ENCODE data around the gene C17orf100.

Gene C17orf100

GRCh38 chr17:6681671-6682070, 30.1 kb downstream of the C17orf100 start:
- H3K27me3 ChIP-seq (ENCODE audit: insufficient read depth, low read length, poor library complexity, severe bottlenecking): peaks cover 37% of the 10 kb centered on the region
- H3K79me2 ChIP-seq (ENCODE audit: insufficient read depth, low read length): no peaks in the 10 kb centered on the region
- no peak overlapping the region for H3K4me3 ChIP-seq (ENCODE audit: low read length, poor library complexity, severe bottlenecking)
- H3K36me3 ChIP-seq (ENCODE audit: insufficient read depth, low read length): no peaks in the 10 kb centered on the region
- H3F3A ChIP-seq (ENCODE audit: low read depth): no peaks in the 10 kb centered on the region
- no peaks in the 10 kb centered on the region for H4K20me1 ChIP-seq (ENCODE audit: insufficient read depth, low read length, poor library complexity, severe bottlenecking)
- peaks cover 7% of the 10 kb centered on the region for H3K4me1 ChIP-seq (ENCODE audit: insufficient read depth, low read length, poor library complexity, severe bottlenecking)
- H3K9me3 ChIP-seq (ENCODE audit: insufficient read depth, low read depth, low read length): no peaks in the 10 kb centered on the region
- no peak overlapping the region for H3K9ac ChIP-seq (ENCODE audit: low read depth, low read length, poor library complexity, severe bottlenecking)
- no peak overlapping the region for H2AFZ ChIP-seq (ENCODE audit: low read length)
- no peaks in the 10 kb centered on the region for H3K9me2 ChIP-seq (replicated peaks; ENCODE audit: low read depth, low read length)
- no peak overlapping the region for H3K4me2 ChIP-seq (ENCODE audit: low read depth, low read length, poor library complexity, severe bottlenecking)
- TF ChIP-seq, protein P1, sequence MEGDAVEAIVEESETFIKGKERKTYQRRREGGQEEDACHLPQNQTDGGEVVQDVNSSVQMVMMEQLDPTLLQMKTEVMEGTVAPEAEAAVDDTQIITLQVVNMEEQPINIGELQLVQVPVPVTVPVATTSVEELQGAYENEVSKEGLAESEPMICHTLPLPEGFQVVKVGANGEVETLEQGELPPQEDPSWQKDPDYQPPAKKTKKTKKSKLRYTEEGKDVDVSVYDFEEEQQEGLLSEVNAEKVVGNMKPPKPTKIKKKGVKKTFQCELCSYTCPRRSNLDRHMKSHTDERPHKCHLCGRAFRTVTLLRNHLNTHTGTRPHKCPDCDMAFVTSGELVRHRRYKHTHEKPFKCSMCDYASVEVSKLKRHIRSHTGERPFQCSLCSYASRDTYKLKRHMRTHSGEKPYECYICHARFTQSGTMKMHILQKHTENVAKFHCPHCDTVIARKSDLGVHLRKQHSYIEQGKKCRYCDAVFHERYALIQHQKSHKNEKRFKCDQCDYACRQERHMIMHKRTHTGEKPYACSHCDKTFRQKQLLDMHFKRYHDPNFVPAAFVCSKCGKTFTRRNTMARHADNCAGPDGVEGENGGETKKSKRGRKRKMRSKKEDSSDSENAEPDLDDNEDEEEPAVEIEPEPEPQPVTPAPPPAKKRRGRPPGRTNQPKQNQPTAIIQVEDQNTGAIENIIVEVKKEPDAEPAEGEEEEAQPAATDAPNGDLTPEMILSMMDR (conservative IDR thresholded peaks at IDR 0.05; ENCODE audit: low read length): no peak
- no peak for TF ChIP-seq EZH2phosphoT487 (IDR thresholded peaks at IDR 0.05; ENCODE audit: borderline replicate concordance)

- peaks cover 30% of the 10 kb centered on the region for H3K27me3 ChIP-seq (ENCODE audit: insufficient read depth, low read length, poor library complexity, severe bottlenecking)
- H3K4me1 ChIP-seq (ENCODE audit: insufficient read depth, low read length, poor library complexity, severe bottlenecking): peaks cover 4% of the 10 kb centered on the region
- no peaks in the 10 kb centered on the region for H4K20me1 ChIP-seq (ENCODE audit: insufficient read depth, low read length, poor library complexity, severe bottlenecking)
- TF ChIP-seq, protein P1 (conservative IDR thresholded peaks at IDR 0.05; ENCODE audit: low read length): no peak
- no peak for TF ChIP-seq EZH2phosphoT487 (IDR thresholded peaks at IDR 0.05; ENCODE audit: borderline replicate concordance)
- no peak overlapping the region for H3K4me3 ChIP-seq (ENCODE audit: low read length, poor library complexity, severe bottlenecking)
- H3K9me2 ChIP-seq (replicated peaks; ENCODE audit: low read depth, low read length): no peaks in the 10 kb centered on the region
- no peak overlapping the region for H2AFZ ChIP-seq (ENCODE audit: low read length)
- H3F3A ChIP-seq (ENCODE audit: low read depth): no peaks in the 10 kb centered on the region
- no peak overlapping the region for H3K9ac ChIP-seq (ENCODE audit: low read depth, low read length, poor library complexity, severe bottlenecking)
- no peaks in the 10 kb centered on the region for H3K36me3 ChIP-seq (ENCODE audit: insufficient read depth, low read length)
- no peak overlapping the region for H3K4me2 ChIP-seq (ENCODE audit: low read depth, low read length, poor library complexity, severe bottlenecking)
- H3K9me3 ChIP-seq (ENCODE audit: insufficient read depth, low read depth, low read length): no peaks in the 10 kb centered on the region
- no peaks in the 10 kb centered on the region for H3K79me2 ChIP-seq (ENCODE audit: insufficient read depth, low read length)
Observed at GRCh38 chr17:6682339-6682738, 30.8 kb downstream of the C17orf100 start.

DNA sequence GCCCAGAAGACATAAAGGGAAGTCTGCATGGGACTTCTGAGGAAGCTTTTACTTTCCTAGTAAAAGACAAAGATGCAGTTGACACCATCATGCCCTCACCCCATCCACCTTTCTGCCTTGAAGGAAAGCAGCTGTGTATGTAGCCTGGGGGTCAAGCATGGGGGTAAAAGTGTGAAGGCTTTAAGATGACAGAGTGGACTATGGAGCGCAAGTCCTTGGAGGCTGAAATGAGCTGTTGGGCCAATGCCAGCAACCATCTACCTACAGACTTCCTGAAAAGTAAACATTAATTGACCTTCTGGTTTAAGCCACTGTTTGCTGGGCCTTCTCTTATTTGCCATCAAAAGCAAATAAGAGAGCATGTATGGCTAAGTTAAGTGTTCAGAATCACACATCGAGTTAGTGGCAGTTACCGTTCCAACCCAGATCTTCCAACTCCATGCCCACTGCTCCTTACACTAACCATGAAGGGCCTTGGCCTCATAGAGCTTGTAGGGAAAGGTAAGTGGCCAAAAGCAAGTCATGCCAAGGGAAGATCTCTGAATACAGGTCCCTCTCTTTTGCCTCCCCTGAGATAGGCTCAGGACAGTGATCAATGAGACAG, 31.6 kb downstream of the C17orf100 start:
- Histone ChIP-seq H4K20me1 (ENCODE audit: insufficient read depth, low read length, poor library complexity, severe bottlenecking) (no peaks in the 10 kb centered on the region), H3K4me3 (ENCODE audit: low read length, poor library complexity, severe bottlenecking) (no peak overlapping the region), H3K4me1 (ENCODE audit: insufficient read depth, low read length, poor library complexity, severe bottlenecking) (no peaks in the 10 kb centered on the region), H3K9me3 (ENCODE audit: insufficient read depth, low read depth, low read length) (no peaks in the 10 kb centered on the region), H2AFZ (ENCODE audit: low read length) (no peak overlapping the region), H3K27me3 (ENCODE audit: insufficient read depth, low read length, poor library complexity, severe bottlenecking) (peaks cover 23% of the 10 kb centered on the region), H3K36me3 (ENCODE audit: insufficient read depth, low read length) (no peaks in the 10 kb centered on the region), H3K4me2 (ENCODE audit: low read depth, low read length, poor library complexity, severe bottlenecking) (no peak overlapping the region), H3K9ac (ENCODE audit: low read depth, low read length, poor library complexity, severe bottlenecking) (no peak overlapping the region), H3K9me2 (replicated peaks; ENCODE audit: low read depth, low read length) (no peaks in the 10 kb centered on the region), H3F3A (ENCODE audit: low read depth) (no peaks in the 10 kb centered on the region), H3K79me2 (ENCODE audit: insufficient read depth, low read length) (no peaks in the 10 kb centered on the region)
- TF ChIP-seq EZH2phosphoT487 (IDR thresholded peaks at IDR 0.05; ENCODE audit: borderline replicate concordance): no peak
- TF ChIP-seq, protein P1 (conservative IDR thresholded peaks at IDR 0.05; ENCODE audit: low read length): no peak
